ENCODE data around the gene SLC12A3. TPM values are rescaled to one million over a fixed set of nuclear protein-coding genes. Genes with fewer than 3 reads are reported as not detected.

SLC12A3 gene
- total RNA-seq, 4 donors from 2014 or later: not detected

DNA sequence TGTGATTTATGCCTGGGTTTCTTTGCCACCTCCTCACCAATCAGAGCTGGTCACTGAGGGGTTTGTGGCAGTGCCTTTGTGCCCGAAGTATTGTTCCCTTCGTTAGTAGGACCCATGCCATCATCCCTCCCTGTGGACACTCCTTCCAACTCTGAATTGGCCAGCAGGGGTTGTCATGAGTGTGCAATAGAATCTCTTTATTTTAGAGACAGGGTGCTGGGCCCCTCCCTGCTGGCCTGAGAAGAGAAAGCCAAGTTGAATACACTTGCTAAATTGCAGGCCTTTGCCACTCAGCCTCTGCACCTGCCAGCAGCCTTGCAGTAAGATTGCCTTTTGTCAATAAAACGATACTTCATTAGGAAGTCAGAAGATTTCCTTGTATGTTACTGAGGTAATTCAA is 40.7 kb upstream of the SLC12A3 start:
- Histone ChIP-seq H3K27me3 (no peaks in the 10 kb centered on the region), H3K4me3 (no peak overlapping the region), H3K4me1 (no peaks in the 10 kb centered on the region), H3K36me3 (peaks cover 0 to 91% (median 3%) of the 10 kb centered on the region in 3 donors), H3K27ac (no peak overlapping the region), H3K9me3 (no peaks in the 10 kb centered on the region)
- TF ChIP-seq, protein P1, sequence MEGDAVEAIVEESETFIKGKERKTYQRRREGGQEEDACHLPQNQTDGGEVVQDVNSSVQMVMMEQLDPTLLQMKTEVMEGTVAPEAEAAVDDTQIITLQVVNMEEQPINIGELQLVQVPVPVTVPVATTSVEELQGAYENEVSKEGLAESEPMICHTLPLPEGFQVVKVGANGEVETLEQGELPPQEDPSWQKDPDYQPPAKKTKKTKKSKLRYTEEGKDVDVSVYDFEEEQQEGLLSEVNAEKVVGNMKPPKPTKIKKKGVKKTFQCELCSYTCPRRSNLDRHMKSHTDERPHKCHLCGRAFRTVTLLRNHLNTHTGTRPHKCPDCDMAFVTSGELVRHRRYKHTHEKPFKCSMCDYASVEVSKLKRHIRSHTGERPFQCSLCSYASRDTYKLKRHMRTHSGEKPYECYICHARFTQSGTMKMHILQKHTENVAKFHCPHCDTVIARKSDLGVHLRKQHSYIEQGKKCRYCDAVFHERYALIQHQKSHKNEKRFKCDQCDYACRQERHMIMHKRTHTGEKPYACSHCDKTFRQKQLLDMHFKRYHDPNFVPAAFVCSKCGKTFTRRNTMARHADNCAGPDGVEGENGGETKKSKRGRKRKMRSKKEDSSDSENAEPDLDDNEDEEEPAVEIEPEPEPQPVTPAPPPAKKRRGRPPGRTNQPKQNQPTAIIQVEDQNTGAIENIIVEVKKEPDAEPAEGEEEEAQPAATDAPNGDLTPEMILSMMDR (IDR thresholded peaks at IDR 0.05): no peak
- WGBS, 2 donors: 64 to 70% methylated on average over 3 of the region's 3 CpGs
- DNase-seq: no peak
- intact Hi-C loops (cut with DNase I): no loop called here

DNA sequence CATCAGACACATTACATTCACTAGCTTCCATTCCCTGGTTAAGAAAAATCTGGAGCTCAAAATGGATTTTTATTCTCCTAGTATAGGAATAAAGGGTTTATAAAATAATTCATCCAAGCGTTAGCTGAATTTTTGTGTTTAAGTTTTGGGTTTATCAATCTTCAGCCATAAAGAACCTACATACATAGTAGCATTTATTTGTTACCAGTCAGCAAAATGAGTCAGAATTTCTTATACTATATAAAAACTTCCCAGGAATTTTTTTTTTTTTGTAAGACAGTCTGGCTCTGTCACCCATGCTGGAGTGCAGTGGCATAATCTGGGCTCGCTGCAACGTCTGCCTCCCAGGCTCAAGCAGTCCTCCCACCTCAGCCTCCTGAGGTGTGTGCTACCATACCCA is 40.2 kb upstream of the SLC12A3 start:
- H3K4me1 ChIP-seq: no peaks in the 10 kb centered on the region
- DNase-seq: no peak
- peaks cover 0 to 91% (median 0%) of the 10 kb centered on the region in 3 donors for H3K36me3 ChIP-seq
- no peak overlapping the region for H3K4me3 ChIP-seq
- H3K9me3 ChIP-seq: no peaks in the 10 kb centered on the region
- WGBS, 2 donors: 83 to 94% methylated on average over 3 of the region's 3 CpGs
- intact Hi-C loops (cut with DNase I): no loop called here
- no peak for TF ChIP-seq POLR2A (IDR thresholded peaks at IDR 0.05)
- TF ChIP-seq, protein P1 (IDR thresholded peaks at IDR 0.05): no peak
- no peaks in the 10 kb centered on the region for H3K27me3 ChIP-seq
- no peak overlapping the region for H3K27ac ChIP-seq

DNA sequence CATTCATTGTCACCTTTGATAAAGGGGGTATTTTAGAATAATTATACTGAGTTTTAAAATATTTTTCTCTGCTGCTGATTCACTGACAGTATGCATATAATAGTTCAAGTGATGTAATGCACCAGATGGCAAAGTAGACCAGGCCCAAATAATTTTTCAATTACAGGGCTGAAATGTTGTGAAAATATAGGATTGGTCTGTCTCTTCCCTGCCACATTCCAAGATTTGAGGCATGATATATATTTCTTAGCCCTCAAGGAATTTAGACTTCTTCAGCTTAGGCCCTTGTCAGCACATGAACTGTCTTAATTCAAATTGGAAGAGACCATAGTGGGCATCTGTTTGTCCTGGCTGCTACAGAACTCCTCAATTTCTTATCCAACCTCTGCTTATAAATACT is 39.2 kb upstream of the SLC12A3 start:
- H3K9me3 ChIP-seq: no peaks in the 10 kb centered on the region
- peaks cover 0 to 91% (median 0%) of the 10 kb centered on the region in 3 donors for H3K36me3 ChIP-seq
- no peak overlapping the region for H3K4me3 ChIP-seq
- DNase-seq: no peak
- intact Hi-C loops (cut with DNase I): no loop called here
- no peaks in the 10 kb centered on the region for H3K27me3 ChIP-seq
- H3K4me1 ChIP-seq: no peaks in the 10 kb centered on the region
- TF ChIP-seq POLR2A (IDR thresholded peaks at IDR 0.05): no peak
- TF ChIP-seq, protein P1 (IDR thresholded peaks at IDR 0.05): no peak
- no peak overlapping the region for H3K27ac ChIP-seq

DNA sequence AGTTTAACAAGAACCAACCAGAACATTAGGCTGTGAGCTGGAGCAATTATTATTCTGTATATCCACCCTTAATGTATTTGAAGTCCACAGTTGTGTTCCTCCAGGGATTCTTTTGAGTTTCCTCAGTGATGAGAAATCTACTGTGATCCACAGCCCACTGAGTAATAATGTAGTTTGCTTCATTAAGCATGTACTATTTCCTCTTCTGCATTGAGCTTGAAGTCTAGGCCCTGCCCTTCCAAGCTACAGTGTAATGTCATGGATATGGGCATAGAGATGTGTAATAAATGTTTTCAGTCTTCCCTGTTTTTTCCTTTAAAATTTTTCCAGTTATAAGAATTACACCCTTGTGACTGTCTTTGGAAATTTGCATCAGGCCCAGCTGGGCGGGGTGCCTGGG is 36.4 kb upstream of the SLC12A3 start:
- no peaks in the 10 kb centered on the region for H3K4me1 ChIP-seq
- WGBS, 2 donors: 92 to 100% methylated on average over 1 of the region's 1 CpG
- TF ChIP-seq, protein P1 (IDR thresholded peaks at IDR 0.05): no peak
- no peak for TF ChIP-seq POLR2A (IDR thresholded peaks at IDR 0.05)
- H3K27me3 ChIP-seq: no peaks in the 10 kb centered on the region
- no peak overlapping the region for H3K27ac ChIP-seq
- intact Hi-C loops (cut with DNase I): no loop called here
- H3K36me3 ChIP-seq: peaks cover 0 to 90% (median 0%) of the 10 kb centered on the region in 3 donors
- no peak overlapping the region for H3K4me3 ChIP-seq
- no peak for DNase-seq
- H3K9me3 ChIP-seq: no peaks in the 10 kb centered on the region

DNA sequence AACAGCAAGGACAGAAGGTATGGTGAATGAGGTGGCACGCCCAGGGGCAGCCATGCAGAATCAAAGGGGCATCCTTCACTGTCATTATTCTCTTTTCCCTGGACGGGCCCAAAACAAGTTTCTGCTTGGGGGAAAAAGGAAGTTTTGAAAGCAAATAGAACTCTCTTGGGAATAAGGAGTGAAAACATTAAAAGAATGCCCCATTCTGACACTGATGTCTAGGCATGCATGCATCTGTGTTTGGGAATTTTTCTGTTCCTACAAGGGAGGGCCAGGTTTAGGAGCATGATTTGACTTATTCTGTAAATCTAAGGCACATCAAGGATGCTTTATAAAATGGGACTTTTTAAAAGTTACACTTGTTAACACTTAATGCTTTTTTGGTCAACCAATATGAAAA is 34.3 kb upstream of the SLC12A3 start:
- Histone ChIP-seq H3K9me3 (no peaks in the 10 kb centered on the region), H3K4me1 (no peaks in the 10 kb centered on the region), H3K27ac (no peak overlapping the region), H3K4me3 (no peak overlapping the region), H3K27me3 (no peaks in the 10 kb centered on the region), H3K36me3 (peaks cover 4 to 90% (median 9%) of the 10 kb centered on the region in 3 donors)
- WGBS, 2 donors: 36 to 59% methylated on average over 2 of the region's 2 CpGs
- intact Hi-C loops (cut with DNase I): no loop called here
- DNase-seq: no peak
- TF ChIP-seq, protein P1 (IDR thresholded peaks at IDR 0.05): no peak
- no peak for TF ChIP-seq POLR2A (IDR thresholded peaks at IDR 0.05)
